ENCODE data around the gene LAMP5.

The LAMP5 gene

GRCh38 chr20:9514461-9515213, at the start of gene LAMP5:
TSS of gene LAMP5 (plus strand) at chr20:9514590. CDS start at chr20:9514853, 263 bp downstream.
- DNase-seq: no peak

- DNase-seq: no peak
Measured at GRCh38 chr20:9467995-9468394, 46.4 kb upstream of the LAMP5 start.

- no peak for DNase-seq
Measured at GRCh38 chr20:9474835-9475415, 39.5 kb upstream of the LAMP5 start.

GRCh38 chr20:9475456-9475855, 38.9 kb upstream of the LAMP5 start:
- no peak for DNase-seq

- no peak for DNase-seq
Measured at GRCh38 chr20:9476174-9476573, 38.2 kb upstream of the LAMP5 start.

- DNase-seq: no peak
Measured at GRCh38 chr20:9476637-9477036, 37.8 kb upstream of the LAMP5 start.

GRCh38 chr20:9478771-9479170, 35.6 kb upstream of the LAMP5 start:
- DNase-seq: no peak

- no peak for DNase-seq
Measured at GRCh38 chr20:9480066-9480465, 34.3 kb upstream of the LAMP5 start.

GRCh38 chr20:9482180-9482579, 32.2 kb upstream of the LAMP5 start:
- DNase-seq: no peak

- DNase-seq: no peak
Measured at GRCh38 chr20:9483131-9483530, 31.3 kb upstream of the LAMP5 start.

GRCh38 chr20:9485614-9486340, 28.6 kb upstream of the LAMP5 start:
- DNase-seq: no peak

GRCh38 chr20:9487231-9487630, 27.2 kb upstream of the LAMP5 start:
- DNase-seq: no peak

GRCh38 chr20:9488063-9488462, 26.3 kb upstream of the LAMP5 start:
- no peak for DNase-seq

- DNase-seq: no peak
Measured at GRCh38 chr20:9490161-9490560, 24.2 kb upstream of the LAMP5 start.

GRCh38 chr20:9490631-9491030, 23.8 kb upstream of the LAMP5 start:
- no peak for DNase-seq

- no peak for DNase-seq
Measured at GRCh38 chr20:9491324-9491723, 23.1 kb upstream of the LAMP5 start.

GRCh38 chr20:9492067-9492466, 22.3 kb upstream of the LAMP5 start:
- no peak for DNase-seq

GRCh38 chr20:9493803-9494202, 20.6 kb upstream of the LAMP5 start:
- no peak for DNase-seq

GRCh38 chr20:9495701-9496100, 18.7 kb upstream of the LAMP5 start:
- DNase-seq: no peak

GRCh38 chr20:9496155-9496554, 18.2 kb upstream of the LAMP5 start:
- DNase-seq: no peak

- DNase-seq: no peak
Measured at GRCh38 chr20:9498322-9498721, 16.1 kb upstream of the LAMP5 start.

GRCh38 chr20:9499126-9499899, 15.1 kb upstream of the LAMP5 start:
- DNase-seq: no peak

- DNase-seq: no peak
Measured at GRCh38 chr20:9500121-9500520, 14.3 kb upstream of the LAMP5 start.

Measured in activated CD4-positive, alpha-beta T cell treated with anti-CD3 and anti-CD28 coated beads, Interleukin-2, amount 50 U/mL, for 4 hours (primary cell).